Ecto neural progenitor cell (in vitro differentiated cells): Measurements from ENCODE around the gene NPTXR.

Source experiments
- DNase-seq: peaks from one replicate; pipeline ENCODE4 v3.0.0-alpha.2; 2018; ENCODE audit warnings: low spot score

Gene NPTXR

GRCh38 chr22:38853196-38853651 is 9.4 kb upstream of the NPTXR start:
- no peak for DNase-seq

GRCh38 chr22:38852522-38852921 is 8.7 kb upstream of the NPTXR start:
- DNase-seq: no peak

- DNase-seq: no peak
These were observed 7.4 kb upstream of the NPTXR start for GRCh38 chr22:38850941-38851849.

- no peak for DNase-seq
These were observed 6.6 kb upstream of the NPTXR start for GRCh38 chr22:38850399-38850798.

- DNase-seq: no peak
These were observed 6.0 kb upstream of the NPTXR start for GRCh38 chr22:38849811-38850210.

- no peak for DNase-seq
These were observed 2.6 kb upstream of the NPTXR start for GRCh38 chr22:38846412-38846811.

- DNase-seq: no peak
These were observed 1.3 kb upstream of the NPTXR start for GRCh38 chr22:38845004-38845740.

- DNase-seq: no peak
These were observed 631 bp upstream of the NPTXR start for GRCh38 chr22:38844315-38845003.

GRCh38 chr22:38843201-38843656 is 599 bp downstream of the NPTXR start:
- DNase-seq: peak; percentile 75

GRCh38 chr22:38842512-38843200 is 1.2 kb downstream of the NPTXR start:
- DNase-seq: no peak

- DNase-seq: no peak
These were observed 2.2 kb downstream of the NPTXR start for GRCh38 chr22:38841635-38842034.

- DNase-seq: no peak
These were observed 2.6 kb downstream of the NPTXR start for GRCh38 chr22:38841211-38841610.

- DNase-seq: no peak
These were observed 3.7 kb downstream of the NPTXR start for GRCh38 chr22:38840129-38840528.

GRCh38 chr22:38839686-38840085 is 4.1 kb downstream of the NPTXR start:
- DNase-seq: no peak

- DNase-seq: no peak
These were observed 6.4 kb downstream of the NPTXR start for GRCh38 chr22:38837414-38837928.

GRCh38 chr22:38835888-38836301 is 7.9 kb downstream of the NPTXR start:
- DNase-seq: no peak

GRCh38 chr22:38834991-38835390 is 8.8 kb downstream of the NPTXR start:
- no peak for DNase-seq

- no peak for DNase-seq
These were observed 9.4 kb downstream of the NPTXR start for GRCh38 chr22:38834215-38834953.

GRCh38 chr22:38833061-38833460 is 10.8 kb downstream of the NPTXR start:
- no peak for DNase-seq

GRCh38 chr22:38832005-38832978 is 11.5 kb downstream of the NPTXR start:
- no peak for DNase-seq
